RCC 7860 (cell line): ENCODE data around the gene CNOT6L.
"Not testable (repeated sequence)": the region's sequence is repeated elsewhere in the genome, so short reads cannot be mapped to it uniquely, and the experiment has no call there.

ENCODE experiments used
- DNase-seq: peaks from one replicate; pipeline ENCODE4 v3.0.0-alpha.2; 2015; ENCODE audit warnings: low spot score
- FAIRE-seq: peaks from 2 replicates; lab custom pipeline; 2012; peaks lifted over from hg19 to GRCh38; lab: Jason Lieb, UNC

Gene CNOT6L

DNA sequence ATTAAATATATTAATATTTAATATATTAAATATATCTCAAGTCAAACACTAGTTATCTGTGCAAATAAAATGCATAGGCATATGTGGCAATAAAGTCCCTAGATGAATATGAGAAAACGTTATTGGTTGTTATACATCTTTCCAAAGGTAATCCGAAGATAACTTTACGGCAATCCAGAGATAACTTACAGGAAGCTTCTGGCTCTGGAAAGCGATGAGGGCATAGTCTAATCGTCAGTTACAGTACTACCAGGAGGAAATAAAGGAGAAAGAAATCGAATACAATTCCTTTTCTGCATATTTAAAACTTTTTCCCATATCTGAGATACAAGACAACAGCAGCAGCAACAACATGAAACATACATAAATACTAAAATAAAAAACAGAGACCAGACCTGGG is 35.3 kb downstream of the CNOT6L start:
- FAIRE-seq, result no peak
- no peak for DNase-seq

DNA sequence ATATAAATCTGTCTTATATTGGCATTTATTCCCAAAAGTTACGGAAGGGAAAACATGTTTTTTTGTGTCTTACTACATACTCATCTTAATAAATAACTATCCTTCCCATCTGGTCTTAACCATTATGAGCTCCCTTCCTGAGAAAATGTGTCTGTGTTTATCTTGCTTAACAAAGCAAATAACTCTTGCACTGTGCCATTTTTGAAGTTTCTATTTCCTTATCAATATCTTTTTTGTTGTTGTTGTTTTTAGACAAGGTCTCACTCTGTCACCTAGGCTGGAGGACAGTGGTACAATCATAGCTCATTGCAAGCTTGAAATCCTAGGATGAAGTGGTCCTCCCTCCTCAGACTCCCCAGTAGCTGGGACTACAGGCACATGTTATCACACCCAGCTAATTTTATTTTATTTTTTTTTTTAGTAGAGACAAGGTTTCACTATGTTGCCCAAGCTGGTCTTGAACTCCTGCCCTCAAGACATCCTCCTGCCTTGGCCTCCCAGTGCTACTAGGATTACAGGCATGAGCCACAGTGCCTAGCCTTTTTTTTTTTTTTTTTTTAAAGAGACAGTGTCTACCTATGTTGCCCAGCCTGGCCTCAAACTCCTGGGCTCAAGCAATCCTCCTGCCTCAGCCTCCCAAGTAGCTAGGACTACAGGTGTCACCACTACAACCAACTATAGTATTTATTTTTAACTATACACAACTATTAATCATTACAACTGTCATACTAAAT is 36.9 kb downstream of the CNOT6L start:
- DNase-seq (no peak), FAIRE-seq (no peak)

DNA sequence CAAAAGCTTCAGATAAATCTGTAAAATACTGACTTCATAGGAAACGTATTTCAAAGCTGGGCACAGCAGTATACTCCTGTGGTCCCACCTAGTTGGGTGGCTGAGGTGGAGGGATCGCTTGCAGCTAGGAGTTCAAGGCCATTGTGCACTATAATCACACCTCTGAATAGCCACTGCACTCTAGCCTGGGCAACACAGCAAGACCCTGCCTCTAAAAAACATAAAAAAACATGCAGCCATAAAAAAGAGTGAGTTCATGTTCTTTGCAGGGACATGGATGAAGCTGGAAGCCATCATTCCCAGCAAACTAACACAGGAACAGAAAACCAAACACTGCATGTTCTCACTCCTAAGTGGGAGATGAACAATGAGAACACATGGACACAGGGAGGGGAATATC is 38.4 kb downstream of the CNOT6L start:
- not testable (repeated sequence) for FAIRE-seq, DNase-seq

DNA sequence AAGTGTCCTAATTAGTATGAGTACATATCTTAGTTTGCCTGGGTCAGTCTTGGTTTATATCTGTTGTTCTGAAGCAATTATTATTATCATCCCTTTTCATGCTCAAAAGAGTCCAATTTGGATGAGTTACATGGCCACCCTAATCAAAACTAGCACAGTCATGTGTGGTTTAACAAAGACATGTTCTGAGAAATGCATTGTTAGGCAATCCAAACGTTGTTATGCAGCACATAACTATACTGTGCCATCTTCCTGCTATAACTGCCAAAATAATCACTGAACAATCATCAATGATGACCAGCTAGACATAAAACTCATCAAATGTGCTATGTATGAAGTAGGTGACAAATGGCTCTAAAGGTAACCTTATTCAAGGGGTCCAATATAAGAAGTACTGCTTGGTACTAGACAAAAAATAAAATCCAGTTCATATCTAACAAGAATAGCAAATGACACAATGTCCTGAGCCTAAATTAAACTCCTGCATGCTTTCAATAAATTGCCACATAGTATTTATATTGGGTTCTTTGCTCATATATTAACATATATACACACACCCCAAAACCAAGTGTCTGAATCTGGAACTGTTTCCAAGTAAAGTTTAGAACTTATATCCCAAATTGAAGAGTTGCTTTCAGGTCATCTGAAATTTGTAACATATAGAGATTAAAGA is 41.9 kb downstream of the CNOT6L start:
- FAIRE-seq, result no peak
- DNase-seq, result no peak

DNA sequence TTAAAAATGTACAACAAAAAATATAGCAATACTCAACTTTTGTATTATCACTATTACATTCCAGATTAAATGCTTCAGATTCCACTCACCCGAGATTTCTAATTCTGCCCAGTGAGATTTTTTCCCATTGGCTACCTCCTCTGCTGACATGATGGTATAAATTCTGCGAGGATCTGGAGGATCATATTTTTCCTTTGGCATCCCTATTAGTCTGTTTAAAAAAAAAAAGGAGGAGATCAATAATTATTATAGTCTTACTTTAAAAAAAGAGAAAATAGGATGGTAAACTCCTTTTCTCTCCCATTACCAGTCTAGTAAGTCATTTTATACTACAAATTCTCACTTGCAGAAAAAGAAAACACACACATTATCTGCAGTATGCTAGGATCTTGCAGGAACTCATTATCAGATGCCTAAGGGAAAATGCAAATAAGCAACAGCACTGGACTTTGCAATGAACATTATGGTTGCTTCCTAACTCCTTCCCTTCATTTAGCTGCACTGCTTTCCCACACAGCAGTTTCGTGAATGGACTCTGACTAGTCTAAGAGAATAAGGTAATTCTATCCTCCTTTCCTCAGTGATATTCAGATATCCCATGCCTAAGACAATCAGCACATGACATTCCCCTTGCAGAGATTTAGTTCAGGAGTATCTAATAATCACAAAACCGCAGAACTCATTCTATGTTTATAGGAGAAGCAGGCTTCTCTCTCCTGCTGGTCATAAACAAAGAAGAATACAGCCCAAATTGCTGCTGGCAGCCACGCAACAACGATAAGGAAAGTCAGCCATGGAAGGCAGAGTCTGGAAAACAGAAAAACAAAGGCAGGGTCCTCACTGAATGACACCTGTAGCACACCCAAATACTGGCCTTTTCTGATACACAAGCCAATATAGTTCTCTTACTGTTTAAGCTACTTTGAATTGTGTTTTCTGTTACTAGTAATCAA is 42.7 kb downstream of the CNOT6L start:
- FAIRE-seq (no peak), DNase-seq (no peak)

DNA sequence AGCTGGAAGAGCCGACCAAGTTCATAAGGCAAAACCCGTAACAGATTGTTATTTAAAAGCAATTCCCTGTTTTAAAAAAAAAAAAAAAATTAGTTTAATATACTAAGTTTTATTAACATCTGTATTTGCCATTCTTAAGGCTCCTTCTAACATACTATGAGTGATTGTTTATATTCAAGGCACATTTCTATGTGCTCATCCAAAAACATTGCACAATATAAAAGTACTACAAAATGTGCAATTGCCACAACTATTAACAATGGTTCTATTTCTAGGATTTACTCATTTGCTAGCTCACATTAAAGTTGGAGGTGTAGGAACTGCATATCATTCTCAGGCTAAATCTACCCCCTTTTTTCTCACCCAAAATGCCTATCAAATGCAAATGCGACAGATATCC is 46.1 kb downstream of the CNOT6L start:
- DNase-seq (no peak), FAIRE-seq (no peak)

DNA sequence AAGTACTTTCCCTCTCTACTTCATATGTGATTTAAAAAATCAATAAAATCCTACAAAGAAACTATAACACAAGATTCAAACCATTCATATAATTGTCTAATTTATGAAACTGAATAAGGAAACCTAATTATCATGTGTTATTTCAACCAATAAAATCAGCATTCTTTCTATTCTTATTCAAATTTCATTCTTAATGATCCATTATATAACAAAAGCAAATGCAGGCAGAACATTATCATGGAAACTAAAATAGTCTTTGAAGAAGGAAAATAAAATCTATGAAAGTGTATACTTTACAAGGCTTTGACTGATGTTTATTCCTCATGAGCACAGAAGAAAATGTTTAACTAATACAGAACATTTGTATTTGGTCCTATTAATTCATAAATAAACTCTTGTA is 47.6 kb downstream of the CNOT6L start:
- DNase-seq (no peak), FAIRE-seq (no peak)

DNA sequence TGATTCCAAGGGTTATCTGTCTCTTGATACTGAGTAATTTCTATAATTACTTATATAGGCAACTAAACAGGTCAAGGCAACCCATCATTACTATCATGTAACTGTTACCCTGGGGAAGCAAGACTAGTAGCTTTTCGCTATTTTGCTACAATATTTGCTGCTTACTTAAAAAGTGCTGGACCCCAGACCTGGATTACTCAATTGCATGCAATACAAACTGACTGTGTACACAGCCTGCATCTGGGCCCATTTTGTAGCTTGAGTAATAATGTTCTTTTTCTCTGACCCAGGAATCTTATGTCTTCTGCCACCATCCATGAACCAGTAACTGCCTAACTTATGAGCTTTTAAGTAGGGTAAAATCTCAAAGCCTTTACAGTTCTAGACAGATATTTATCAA is 53.4 kb downstream of the CNOT6L start:
- DNase-seq (no peak), FAIRE-seq (no peak)

DNA sequence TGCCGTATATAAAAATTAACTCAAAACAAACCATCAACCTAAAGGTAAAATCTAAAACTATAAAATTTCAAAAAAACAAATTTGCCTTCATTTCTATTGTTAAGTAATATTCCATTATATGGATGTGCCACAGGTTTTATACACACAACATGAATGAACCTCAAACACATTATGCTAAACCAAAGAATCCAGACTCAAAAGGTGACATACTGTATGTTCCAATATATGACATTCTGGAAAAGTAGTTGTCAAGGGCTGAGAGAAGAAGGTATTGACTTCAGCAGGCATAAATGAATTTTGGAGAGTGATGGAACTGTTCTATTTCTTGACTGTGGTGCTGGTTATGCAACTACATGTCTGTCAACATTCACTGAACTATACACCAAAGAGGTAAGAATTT is 56.6 kb downstream of the CNOT6L start:
- DNase-seq (no peak), FAIRE-seq (no peak)

DNA sequence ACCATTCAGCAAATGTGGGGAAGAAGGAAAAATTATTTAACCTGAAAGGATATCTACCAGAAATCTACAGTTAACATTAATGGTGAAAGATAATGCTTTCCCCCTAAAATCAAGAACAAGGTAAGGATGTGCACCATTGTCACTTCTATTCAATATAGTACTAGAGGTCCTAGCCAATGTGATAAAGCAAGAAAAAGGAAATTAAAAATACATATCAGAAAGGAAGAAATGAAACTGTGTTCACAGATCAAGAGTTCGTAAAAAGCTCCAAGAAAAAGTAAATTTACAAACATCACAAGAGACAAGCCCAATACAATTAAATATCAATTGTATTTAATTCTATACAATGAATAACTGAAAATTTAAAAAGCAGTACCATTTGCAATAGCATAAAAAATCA is 57.6 kb downstream of the CNOT6L start:
- FAIRE-seq (no peak), DNase-seq (no peak)

DNA sequence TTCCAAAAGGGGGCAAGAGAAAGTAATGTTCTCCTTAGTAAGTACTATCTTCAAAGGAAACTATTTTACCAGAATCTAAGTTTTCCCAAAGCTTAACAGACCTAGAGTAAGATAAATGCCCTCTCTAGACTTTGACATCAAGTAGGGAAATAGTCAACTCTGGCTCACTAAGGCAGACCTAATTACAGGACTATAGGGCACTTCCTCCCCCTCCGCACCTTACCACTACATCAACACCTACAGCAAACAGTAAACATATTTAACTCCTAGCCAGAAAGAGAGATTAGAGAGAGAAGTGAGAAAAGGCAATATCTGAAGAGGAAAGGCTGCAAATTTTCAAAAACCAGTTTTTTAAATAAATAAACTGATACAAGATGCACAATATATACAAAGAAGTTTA is 60.4 kb downstream of the CNOT6L start:
- FAIRE-seq (no peak), DNase-seq (no peak)

DNA sequence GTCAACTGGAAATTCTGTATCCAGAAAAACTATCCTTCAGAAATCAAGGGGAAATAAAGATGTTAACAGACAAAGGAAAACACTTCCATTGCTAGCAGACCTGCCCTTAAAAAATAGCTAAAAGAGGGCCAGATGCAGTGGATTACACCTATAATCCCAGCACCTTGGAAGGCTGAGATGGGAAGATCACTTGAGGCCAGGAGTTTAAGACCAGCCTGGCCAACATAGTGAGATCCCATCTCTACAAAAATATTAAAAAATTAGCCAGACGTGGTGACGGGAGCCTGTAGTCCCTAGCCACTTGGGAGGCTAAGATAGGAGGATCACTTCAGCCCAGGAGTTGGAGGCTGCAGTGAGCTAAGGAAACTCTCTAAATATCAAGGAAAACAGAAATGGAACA is 67.4 kb downstream of the CNOT6L start:
- DNase-seq, result no peak
- FAIRE-seq, result no peak

DNA sequence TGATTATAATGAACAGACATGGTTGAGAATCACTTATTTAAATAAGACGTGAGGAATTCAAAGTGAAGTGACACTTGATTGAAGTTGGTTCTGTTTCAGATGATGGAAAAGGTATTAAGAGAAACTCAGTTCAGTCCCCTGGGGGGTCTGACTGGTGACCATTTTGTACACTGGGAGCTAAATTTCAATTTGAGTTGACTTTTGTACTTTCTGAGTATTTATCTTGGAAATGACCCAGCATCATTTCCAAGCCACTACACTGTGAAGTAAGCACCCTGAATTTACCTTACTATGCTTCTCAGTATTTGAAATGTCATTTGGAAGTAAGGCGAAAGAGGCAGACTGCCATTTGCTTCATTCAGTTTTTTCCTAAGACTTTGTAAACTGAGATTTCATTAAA is 73.4 kb downstream of the CNOT6L start:
- FAIRE-seq (no peak), DNase-seq (no peak)

DNA sequence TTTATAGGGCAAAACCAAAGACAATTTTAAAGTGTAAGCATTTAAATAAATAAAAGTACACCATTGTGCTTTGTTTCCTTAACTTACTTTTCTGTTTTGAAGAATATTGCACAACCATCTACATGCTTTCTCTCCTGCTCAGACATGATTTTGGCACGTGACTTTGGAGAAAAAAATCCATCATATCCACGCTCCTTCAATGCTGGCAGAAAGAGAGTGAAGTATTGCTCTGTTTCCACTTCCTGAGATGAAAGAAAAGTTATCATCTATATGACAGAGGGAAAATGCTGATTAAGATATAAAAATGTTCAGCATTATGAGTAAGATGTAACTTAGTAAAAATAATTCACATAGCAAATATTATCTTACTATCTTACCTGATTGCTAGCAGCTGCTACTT is 77.1 kb downstream of the CNOT6L start:
- DNase-seq (no peak), FAIRE-seq (no peak)

DNA sequence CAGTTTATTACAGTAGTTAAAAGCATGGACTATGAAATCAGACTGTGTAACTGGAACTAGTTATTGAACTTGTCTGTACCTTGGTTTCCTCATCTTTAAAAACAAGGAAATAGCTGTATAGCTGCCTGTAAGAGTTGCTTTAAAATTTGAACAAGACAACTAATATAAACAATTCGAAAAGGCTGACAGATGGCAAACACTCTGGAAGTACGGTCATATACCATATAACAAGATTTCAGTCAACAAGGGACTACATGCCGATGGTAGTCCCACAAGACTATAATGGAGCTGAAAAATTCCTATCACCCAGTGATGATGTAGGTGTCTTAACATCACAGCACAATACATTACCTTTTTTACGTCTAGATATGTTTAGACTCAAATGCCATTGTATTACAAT is 78.7 kb downstream of the CNOT6L start:
- FAIRE-seq (no peak), DNase-seq (no peak)

DNA sequence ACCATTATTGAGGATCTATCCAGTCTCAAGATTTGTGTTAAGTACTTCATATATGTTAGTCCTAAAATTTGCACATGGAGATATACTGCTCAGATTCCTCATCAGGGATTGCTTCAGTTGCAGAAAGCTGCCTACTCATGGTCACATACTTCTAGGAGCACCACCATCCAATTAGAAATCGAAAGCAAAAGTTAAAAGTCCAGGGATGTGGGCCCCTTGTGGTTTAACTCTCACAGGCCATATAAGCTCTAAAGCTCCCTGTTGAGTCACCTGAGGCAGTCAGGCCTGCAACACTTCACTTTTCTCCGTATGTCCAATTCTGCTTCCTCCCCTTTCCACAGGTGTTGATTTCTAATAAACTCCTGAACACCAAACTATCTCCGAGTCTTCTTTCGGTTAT is 84.2 kb downstream of the CNOT6L start:
- DNase-seq (peak; percentile 86), FAIRE-seq (peak; percentile 92)

DNA sequence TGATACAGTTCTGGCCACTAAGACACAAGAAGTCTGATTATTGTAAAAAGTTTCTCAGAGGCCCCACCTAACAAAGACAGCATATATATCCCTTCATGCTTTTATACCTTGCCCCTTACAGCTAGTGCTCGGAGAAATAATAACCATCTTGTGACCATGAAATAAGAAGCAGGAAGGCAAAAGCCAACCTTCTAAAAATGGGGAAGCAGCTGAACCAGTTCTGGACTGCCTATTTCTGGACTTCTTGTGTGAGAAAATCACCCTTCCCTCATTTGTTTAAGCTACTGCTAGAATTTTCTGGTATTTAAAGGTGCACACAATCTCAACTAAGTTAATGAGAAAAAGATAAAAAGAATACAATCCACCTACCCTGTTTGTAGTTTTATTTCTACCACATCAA is 87.5 kb downstream of the CNOT6L start:
- DNase-seq (no peak), FAIRE-seq (no peak)

DNA sequence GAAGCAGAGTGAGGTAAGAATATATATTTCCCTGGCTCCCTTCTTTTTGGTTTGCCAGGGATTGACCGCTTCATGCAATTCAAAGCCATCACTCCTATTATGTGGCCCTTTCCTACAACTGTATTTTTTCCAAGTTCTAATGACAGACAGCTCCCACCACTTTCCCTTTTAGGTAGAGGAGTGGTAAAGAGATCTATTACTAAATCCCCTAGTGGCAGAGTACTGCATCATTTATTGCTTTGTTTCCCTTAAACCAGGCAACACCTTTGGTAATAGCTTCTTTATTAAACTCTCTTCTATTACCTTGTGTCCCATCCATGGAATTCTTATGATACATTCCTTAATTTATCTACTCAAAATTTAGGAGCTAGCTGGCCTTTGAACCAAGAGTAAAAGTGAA is 90.7 kb downstream of the CNOT6L start:
- FAIRE-seq, result no peak
- no peak for DNase-seq

DNA sequence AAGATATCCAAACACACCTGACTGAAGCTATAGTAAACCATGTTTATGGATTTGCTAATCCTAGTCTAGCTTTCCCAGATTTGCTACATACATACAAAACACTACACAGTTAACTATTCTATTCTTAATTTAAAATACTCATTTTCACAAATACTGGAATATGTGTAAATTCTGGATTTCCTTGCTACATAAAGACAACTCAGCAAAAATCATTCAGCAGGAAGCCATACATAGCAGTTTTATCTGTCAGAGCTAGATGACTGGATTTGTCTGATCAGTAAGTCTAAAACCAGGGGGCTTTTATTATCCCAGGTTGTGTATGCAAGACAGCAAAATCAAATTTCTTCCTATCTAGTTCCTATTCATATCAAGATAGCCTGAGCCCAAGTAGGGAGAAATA is 98.1 kb downstream of the CNOT6L start:
- DNase-seq (no peak), FAIRE-seq (no peak)

DNA sequence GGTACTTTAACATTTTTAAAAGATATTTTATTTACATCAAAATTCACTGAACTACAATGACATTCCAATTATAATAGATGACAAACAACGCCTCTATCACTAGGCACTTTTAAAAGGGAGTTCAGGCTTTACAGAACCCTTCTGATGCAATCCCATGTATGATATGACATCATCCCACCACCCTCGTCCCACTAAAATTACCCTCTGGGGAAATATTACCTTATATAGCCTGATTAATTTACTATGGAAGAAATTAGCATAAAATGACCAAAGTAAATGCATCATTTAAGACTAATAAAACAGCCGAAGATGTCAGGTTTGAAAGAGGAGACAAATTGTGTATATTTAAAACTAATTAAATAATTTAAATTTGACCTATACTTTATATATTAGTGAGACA is 100.7 kb downstream of the CNOT6L start:
- not testable (repeated sequence) for DNase-seq
- FAIRE-seq, result peak; percentile 5

DNA sequence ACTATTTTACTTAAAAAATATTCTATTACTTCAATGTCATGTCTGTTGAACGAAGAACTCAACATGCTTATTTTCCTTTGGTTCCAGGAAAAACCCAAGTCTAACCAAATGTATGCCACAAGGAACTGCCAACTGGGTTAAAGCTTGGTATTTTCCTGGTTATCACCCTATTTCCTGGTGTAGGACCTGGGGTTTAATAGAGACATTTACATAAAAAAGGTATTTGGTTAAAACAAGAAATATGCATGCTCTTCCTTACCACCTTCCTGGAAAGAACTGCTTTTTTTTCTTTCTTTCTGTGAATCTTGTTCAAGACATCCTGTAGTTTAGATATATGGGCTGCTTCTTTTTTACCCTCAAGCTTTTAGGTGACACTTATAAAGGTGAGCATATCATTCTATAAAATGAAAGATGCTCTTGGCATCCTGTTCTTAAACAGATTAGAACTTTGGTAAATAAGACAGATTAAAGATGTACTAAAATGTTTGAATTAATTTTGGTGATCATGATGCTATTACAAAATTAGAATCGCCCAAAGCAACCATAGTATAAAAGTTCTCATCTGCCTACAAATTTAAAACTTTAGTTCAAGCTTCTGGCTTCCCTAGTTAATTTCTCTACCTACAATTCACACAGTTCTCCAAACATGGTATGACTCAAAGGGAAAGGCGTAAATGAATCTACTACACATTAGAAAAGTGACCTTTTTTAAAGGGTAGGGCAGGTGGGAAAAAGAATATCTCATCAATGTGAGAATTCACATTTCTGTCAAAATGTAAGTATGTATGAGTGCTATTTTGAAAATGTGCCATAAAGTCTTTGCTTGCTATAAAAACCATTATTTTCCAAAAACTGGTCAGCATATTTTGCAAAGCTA is 103.5 kb downstream of the CNOT6L start:
- FAIRE-seq, result no peak
- DNase-seq, result no peak
